ENCODE measurements around the gene SLC35E2B.

GRCh38 chr1:1620433-1621139 is 72.0 kb downstream of the SLC35E2B start:
- TF ChIP-seq CTCF (IDR thresholded peaks at IDR 0.05; ENCODE audit: low read depth, low read length, missing input control): no peak
- TF ChIP-seq ZBTB33 (IDR thresholded peaks at IDR 0.05): no peak
- no peak for TF ChIP-seq RXRA (IDR thresholded peaks at IDR 0.05)
- TF ChIP-seq YY1 (IDR thresholded peaks at IDR 0.05): no peak

All from liver (tissue), 3 donors.